GM18505 (cell line): Measurements from ENCODE around the gene CCDC194.

Source experiments
- ATAC-seq: cut with Tn5 transposase; IDR thresholded peaks from one replicate; pipeline ENCODE4 v1.9.1; 2021; ENCODE audit not compliant: unreplicated experiment
- POLR2A ChIP-seq: IDR thresholded peaks from 4 replicates; pipeline ENCODE4 v1.6.1; 2011; ENCODE audit warnings: borderline replicate concordance; ENCODE audit not compliant: insufficient read depth, insufficient read length; ENCODE audit errors: extremely low read depth

The CCDC194 gene, protein sequence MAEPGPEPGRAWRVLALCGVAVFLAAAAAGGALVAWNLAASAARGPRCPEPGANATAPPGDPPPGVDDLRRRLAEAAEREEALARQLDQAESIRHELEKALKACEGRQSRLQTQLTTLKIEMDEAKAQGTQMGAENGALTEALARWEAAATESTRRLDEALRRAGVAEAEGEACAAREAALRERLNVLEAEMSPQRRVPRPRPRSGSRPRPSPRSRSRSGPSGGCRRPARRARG

DNA sequence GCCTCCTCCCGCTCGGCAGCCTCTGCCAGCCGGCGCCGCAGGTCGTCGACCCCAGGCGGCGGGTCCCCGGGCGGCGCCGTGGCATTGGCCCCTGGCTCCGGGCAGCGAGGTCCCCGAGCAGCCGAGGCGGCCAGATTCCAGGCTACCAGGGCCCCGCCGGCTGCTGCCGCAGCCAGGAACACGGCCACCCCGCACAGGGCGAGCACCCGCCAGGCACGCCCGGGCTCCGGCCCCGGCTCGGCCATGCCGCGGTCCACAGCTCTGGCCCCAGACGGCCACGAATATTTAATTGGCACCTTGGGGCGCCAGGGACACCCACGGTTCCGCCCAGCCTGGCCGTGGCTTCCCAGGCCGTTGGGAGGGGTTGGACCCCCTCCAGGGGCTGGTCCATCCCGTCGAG lies at the start of gene CCDC194:
Gene CCDC194 (minus strand): TSS at position 283 of the 400 bp plus-strand sequence. CDS start 38 bp downstream, at position 245.
- no peak for TF ChIP-seq POLR2A
- ATAC-seq: no peak

DNA sequence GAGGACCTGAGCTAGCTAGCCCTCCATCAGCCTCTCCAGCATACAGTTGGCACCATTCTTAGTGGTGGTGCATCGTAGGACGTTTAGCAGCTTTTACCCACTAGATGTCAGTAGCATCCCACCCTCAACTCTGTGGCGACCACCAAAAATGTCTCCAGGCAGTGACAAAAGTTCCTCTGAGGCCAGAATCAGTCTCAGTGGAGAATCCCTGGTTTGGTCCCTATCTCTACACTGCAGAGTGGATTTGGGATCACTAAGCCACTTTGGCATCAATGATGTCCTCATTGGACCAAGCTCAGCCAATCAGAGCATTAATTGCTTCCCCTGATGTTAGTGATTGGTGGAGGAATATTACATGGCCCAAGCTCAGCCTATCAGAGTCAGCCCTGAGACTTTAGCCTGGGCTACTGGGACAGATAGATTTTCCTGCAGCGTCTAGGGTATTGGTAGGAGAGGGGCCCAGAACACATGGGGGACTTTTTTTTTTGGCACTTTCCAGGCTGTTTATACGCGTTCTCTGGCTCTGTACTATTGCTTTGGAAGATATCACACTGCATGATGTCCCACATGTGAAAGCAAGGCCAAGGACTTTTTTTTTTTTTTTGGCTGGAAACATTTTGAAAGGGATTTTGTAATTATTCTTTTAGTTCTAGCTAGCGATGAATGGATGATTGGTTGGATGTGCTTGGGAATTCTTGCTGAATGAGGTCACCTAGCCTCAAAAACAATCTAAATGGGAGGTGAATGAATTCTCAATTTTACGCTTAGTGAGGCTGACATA lies 47.4 kb upstream of the CCDC194 start:
- TF ChIP-seq POLR2A: no peak
- ATAC-seq: no peak

DNA sequence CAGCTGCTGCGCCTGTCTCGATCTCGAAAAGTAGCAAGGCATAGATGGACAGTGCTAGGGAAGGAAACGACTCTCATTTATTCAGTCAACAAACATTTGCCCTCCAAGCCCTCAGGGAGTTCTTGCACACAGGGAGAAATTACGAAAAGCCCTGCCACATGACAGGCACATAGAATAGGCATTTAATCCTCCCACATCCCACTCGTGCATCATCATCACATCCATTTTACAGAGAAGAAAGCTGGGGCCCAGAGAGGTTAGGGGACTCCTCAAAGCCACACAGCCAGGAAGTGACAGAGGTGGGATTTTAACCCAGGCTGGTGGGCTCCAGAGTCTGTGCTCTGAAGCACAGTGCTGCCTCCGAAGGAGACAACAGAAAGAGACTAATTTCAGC lies 42.9 kb upstream of the CCDC194 start:
- ATAC-seq: no peak
- TF ChIP-seq POLR2A: no peak

DNA sequence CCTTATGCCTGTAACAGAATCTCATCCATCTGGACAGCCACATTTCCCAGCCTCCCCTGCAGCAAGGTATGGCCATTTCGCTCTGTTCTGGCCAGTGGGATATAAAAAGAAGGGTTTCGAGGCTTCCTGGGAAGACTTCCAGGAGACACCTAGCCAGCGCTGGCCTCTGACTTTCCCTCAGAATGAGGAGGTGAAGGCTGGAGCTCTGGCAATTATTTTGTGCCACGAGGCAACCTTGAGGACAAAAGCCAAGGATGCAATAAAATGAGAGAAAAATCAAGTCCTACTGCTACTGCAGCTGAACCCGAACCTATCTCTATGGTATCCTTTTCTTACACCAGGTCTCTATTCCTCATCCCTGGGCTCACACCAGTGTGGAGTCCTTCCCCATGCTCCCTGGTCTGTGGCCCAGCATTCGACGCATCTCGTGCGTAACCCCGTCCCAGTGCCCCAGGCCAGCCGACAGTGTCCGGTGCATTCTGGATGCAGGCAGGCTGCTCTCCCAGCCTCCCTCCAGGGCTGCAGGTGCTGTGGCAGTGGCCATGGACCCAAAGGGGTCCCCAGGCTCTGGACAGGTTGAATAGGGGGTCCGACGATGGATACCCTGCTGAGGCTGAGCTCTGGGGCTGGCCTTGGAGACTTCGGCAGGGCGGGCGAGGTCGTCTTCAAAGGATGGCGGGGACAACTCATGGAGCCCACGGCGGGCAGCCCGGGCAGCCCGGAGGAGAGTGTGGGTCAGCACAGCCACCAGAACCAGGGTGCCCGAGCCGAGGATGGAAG lies 42.3 kb upstream of the CCDC194 start:
- no peak for TF ChIP-seq POLR2A
- no peak for ATAC-seq

DNA sequence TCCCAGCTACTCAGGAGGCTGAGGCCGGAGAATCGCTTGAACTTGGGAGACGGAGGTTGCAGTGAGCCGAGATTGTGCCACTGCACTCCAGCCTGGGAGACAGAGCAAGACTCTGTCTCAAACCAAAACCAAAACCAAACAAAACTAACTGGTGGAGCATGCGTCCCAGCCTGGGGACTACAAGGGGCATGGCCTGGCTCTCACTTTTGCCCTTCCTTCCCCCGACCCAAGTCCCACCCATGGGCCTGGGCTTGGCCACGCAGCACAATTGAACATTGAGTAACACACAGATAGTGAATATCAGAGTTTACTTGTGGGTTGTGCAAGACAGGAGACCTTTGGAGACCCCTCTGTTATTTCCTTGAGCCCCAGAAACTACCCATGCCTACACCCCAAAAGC lies 41.2 kb upstream of the CCDC194 start:
- ATAC-seq: no peak
- no peak for TF ChIP-seq POLR2A

DNA sequence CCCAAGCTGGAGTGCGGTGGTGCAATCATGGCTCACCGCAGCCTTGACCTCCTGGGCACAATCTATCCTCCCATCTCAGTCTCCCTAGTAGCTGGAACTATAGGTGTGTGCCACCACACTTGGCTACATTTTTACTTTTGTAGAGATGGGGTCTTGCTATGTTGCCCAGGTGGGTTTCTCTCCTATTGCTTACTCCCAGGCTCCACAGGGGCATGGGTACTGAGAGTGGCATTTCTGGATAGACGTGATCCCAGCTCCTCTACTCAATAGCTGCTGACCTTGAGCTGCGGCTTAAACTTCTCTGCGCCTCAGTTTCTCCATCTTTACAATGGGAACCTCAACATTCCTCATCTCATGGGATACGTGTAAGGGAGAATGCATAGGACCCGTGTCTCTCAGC lies 37.4 kb upstream of the CCDC194 start:
- no peak for TF ChIP-seq POLR2A

DNA sequence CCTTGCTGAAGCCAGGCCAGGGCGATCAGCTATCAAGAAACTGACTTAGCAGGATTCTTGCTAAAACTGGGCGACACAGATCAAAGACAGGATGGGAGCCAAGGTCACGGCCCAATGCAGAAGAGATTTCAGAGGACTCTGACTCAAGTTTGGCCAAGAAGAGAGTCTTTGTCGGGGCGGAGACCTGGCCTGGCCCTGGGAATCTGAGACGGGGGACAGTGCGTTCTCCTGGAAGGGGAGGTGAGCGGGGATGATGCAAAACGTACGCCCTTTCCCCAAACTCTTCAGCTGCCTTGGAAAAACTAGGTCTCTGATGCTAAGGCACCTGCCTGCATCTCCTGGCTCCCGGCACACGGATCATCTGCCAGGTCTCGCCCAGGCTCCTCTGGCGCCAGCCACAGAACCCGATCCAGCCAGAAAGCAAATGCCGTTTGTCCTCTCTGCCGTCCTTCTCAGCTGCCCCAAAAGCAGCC lies 35.7 kb upstream of the CCDC194 start:
- no peak for ATAC-seq
- no peak for TF ChIP-seq POLR2A

More for the DNA sequence above, 37.4 kb upstream of the CCDC194 start:
- no peak for ATAC-seq

DNA sequence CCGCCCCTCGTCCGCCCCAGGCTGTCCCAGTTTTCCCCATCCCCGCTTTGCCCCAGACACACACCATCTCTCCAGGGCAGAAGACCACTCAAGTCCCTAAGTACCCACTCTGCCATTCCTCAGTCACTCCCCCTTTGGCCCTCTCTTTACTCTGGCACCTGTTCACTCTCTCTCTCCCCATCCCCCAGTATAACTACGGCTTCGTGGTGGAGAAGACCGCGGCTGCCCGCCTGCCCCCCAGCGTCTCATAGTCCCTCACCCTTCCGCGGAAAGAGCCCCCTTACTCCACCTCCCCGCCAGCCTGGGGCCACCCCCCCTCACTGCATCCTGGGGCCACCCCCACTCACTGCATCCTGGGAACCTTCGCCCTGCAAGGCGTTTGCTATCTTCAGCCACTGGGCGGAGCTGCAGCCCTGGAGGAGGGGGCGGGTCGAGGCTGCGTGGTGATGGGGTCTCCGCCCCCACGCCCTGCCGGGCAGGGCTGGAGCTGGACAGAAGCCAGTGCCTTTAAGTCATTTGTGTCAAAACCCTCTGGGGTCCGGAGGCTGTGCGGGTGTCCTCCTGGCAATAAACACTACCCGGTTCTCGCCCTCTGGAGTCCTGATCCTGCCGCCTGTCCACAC lies 30.9 kb upstream of the CCDC194 start:
- TF ChIP-seq POLR2A: no peak
- no peak for ATAC-seq

DNA sequence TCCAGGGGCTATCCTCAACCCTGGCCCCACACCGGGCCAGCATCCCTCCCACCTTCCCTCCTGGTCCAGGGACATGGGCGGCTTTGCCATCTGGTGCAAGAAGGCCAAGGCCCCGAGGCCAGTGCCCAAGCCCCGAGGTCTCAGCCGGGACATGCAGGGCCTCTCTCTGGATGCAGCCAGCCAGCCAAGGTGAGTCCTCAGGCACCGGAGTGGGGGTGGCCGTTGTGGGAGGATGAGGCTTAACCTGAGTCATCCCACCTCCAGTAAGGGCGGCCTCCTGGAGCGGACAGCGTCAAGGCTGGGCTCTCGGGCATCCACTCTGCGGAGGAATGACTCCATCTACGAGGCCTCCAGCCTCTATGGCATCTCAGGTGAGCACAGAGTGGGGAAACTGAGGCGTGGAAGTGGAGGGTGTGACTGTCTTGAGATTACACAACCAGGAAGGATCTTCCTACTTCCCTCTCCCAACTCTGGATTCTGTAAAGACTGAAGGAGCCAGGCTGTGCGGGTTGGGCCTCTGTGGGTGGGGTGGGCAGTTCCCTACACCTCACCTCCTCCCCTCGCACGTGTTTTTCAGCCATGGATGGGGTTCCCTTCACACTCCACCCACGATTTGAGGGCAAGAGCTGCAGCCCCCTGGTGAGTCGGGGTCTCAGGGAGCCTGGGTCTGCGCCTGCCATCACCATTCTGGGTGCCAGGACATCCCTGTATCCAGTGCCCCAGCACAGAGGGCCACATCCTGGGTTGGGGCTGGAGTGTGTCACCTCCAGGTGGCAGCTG lies 29.6 kb upstream of the CCDC194 start:
- ATAC-seq: no peak
- no peak for TF ChIP-seq POLR2A

DNA sequence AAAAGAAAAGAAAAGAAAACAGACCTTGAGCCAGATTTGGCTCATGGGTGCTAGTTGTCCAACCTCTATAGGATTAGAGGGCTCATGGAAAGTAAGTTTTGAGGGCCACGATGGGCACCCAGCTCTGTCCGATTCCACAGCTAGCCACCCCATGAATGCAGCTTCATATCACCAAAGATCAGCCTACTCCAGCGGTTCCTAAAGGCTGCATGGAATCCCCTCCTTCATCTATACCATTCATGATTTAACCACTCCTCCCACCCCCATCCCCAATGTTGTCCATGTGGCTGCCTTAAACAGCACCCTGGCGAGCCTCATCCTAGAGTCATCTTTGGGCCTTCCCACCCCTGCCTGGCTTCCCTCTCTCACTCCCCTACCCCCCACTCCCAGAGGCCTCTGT lies 27.9 kb upstream of the CCDC194 start:
- TF ChIP-seq POLR2A: no peak
- ATAC-seq: no peak

DNA sequence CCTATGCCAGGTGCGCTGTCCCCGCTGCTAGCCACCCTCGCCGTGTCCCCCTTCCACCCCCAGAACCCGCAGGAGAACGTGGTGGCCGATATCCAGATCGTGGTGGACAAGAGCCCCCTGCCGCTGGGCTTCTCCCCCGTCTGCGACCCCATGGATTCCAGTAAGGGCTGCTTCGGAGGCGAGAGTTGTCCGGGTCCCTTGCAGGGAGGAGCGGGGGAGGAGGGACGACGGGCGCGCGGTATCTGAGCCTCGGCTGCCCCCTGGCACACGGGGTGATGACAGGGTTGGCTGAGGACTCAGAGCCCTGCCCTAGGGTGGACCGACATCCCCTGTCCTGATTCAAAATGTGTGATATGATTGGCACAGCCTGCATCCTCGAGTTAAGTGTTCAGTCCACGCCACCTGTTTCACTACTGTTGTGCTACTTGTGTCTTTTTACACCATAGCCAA lies 26.5 kb upstream of the CCDC194 start:
- peak; percentile 20 for ATAC-seq
- TF ChIP-seq POLR2A: no peak
